Activated CD8-positive, alpha-beta memory T cell treated with anti-CD3 and anti-CD28 coated beads, Interleukin-2, amount 10 ng/mL, durations not matched to agents 7 days and 5 days (primary cell): ENCODE measurements around the gene KIRREL2. TPM values are rescaled to one million over a fixed set of nuclear protein-coding genes. Genes with fewer than 3 reads are reported as not detected.
"Not testable (repeated sequence)": the region's sequence is repeated elsewhere in the genome, so short reads cannot be mapped to it uniquely, and the experiment has no call there.

Source experiments
- ATAC-seq: fragments of 150-1000 bp; cut with Tn5 transposase; one replicate; pipeline ENCODE4 v1.10.0; 2021; ENCODE audit warnings: moderate library complexity
- CTCF ChIA-PET: fragments of 350-600 bp; sonication (Branson Sonifier 250); formaldehyde crosslinking; loops from one replicate; lab custom pipeline; 2021; ENCODE audit warnings: antibody characterized with exemption; lab: Charles Lee
- DNase-seq: peaks from one replicate; pipeline ENCODE4 v3.0.0-alpha.2; 2020
- H3K27ac Mint-ChIP-seq: one replicate; pipeline ENCODE4 v1.8.0; 2021; ENCODE audit warnings: mild to moderate bottlenecking, mixed read lengths
- H3K27me3 Mint-ChIP-seq: one replicate; pipeline ENCODE4 v1.8.0; 2021; ENCODE audit warnings: mixed read lengths
- H3K36me3 Mint-ChIP-seq: one replicate; pipeline ENCODE4 v1.8.0; 2021; ENCODE audit warnings: mild to moderate bottlenecking, mixed read lengths
- H3K4me1 Mint-ChIP-seq: one replicate; pipeline ENCODE4 v1.8.0; 2021; ENCODE audit warnings: mixed read lengths
- H3K4me3 Mint-ChIP-seq: one replicate; pipeline ENCODE4 v1.8.0; 2021; ENCODE audit warnings: mild to moderate bottlenecking, moderate library complexity, mixed read lengths
- H3K9me3 Mint-ChIP-seq: one replicate; pipeline ENCODE4 v1.8.0; 2022; ENCODE audit warnings: low read depth, mixed read lengths
- total RNA-seq, 2 experiments: library from RNA; stranded (reverse); gene quantifications; one replicate each; pipeline ENCODE4 v1.2.3, GENCODE V29; 2021

KIRREL2 gene
- total RNA-seq, 2 experiments from 2014 or later, result 1.1 to 1.4 TPM

DNA sequence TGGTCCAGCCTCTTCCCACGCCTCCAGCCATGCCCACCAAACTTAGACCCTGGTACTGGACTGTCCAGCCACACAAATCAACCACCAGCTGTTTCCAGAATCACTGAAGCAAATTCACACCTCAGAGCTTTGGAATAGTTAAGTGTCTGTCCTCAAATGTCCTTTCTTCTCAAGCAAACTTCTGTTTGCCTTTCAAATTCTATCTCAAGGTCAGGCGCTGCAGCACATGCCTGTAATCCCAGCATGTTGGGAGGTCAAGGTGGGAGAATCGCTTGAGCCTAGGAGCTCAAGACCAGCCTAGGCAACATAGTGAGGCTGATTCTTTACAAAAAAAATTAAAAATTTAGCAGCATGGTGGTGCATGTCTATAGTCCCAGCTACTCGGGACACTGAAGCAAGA, 24.7 kb upstream of the KIRREL2 start:
- CTCF ChIA-PET, result no interaction called here
- Mint-ChIP-seq H3K27me3 (peaks cover 24% of the 10 kb centered on the region), H3K9me3 (no peaks in the 10 kb centered on the region), H3K4me1 (no peaks in the 10 kb centered on the region), H3K36me3 (no peaks in the 10 kb centered on the region), H3K27ac (no peak overlapping the region), H3K4me3 (no peak overlapping the region)
- no peak for ATAC-seq
- no peak for DNase-seq

DNA sequence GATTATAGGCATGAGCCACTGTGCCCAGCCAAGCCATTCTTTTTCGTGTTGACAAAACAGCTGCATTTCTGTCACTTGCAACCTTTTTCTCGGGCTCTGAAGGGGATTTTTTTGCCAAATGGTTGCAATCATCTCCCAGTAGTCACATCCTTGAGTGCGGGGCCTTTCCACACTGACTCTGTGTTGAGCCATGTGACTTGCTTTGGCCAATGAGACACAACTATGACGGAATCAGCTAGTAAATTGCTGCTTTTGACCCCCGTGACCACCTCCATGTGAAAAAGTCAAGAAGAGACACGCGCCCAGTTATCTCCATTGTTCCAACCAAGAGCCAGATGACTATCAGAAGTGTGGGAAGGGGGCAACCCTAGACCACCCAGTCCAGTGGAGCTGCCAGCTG, 22.7 kb upstream of the KIRREL2 start:
- DNase-seq, result no peak
- Mint-ChIP-seq H3K9me3 (no peaks in the 10 kb centered on the region), H3K27ac (no peak overlapping the region), H3K4me1 (no peaks in the 10 kb centered on the region), H3K27me3 (peaks cover 21% of the 10 kb centered on the region), H3K4me3 (no peak overlapping the region), H3K36me3 (no peaks in the 10 kb centered on the region)
- CTCF ChIA-PET, result interaction anchor here (0.9 kb wide), 1 partner anchor 11 kb away, joined by 3 read pairs; no protein-coding TSS in a partner anchor
- no peak for ATAC-seq

DNA sequence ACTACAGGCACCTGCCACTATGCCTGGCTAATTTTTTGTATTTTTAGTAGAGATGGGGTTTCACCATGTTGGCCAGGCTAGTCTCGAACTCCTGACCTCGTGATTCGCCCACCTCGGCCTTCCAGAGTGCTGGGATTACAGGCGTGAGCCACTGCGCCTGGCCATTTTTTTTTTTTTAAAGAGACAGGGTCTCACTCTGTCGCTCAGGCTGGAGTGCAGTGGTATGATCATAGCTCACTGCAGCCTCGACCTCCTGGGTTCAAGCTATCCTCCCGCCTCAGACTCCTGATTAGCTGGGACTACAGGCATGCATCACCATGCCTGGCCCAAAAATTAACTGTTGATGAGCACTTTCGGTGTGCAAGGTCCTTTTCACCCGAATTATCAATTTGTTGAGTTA, 20.6 kb upstream of the KIRREL2 start:
- DNase-seq, ATAC-seq, H3K4me1 Mint-ChIP-seq, H3K4me3 Mint-ChIP-seq, H3K36me3 Mint-ChIP-seq, H3K27ac Mint-ChIP-seq, H3K9me3 Mint-ChIP-seq: not testable (repeated sequence)
- CTCF ChIA-PET, result interaction anchor here (1.7 kb wide), 1 partner anchor 16 kb away, joined by 4 read pairs; no protein-coding TSS in a partner anchor
- H3K27me3 Mint-ChIP-seq, result peaks cover 20% of the 10 kb centered on the region

DNA sequence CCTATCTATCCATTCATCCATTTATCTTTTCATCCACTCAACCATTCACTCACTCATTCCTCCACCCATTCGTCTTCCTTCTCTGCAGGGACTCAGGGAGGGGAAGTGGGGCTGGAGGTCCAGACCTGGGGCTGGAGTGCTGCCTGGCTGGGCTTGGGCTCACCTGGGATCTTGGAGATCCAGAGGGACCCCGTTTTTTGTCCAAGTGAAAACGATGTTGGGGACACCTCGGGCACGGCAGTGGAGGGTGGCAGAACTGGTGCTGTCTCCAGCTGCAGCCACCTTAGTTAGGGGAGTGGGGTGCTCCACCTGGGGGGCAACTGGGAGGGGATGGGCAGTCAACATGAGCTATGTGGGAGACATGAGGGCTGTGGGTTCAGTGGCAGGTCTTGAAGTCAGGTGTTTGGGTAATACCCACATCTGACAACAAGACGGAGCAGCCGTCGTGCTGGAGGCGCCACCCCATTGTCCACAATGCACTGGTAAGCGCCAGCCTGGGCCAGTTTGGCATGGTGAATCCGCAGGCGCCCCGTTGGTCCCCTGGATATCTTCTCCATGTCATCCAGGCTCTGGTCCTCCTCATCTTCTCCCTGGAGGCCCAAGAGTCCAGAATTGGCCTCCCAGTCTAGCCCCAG, 14.6 kb upstream of the KIRREL2 start:
- Mint-ChIP-seq H3K27ac (no peak overlapping the region), H3K36me3 (peaks cover 3% of the 10 kb centered on the region), H3K9me3 (no peaks in the 10 kb centered on the region), H3K4me1 (peaks cover 14% of the 10 kb centered on the region), H3K4me3 (no peak overlapping the region), H3K27me3 (peaks cover 48% of the 10 kb centered on the region)
- DNase-seq (no peak), ATAC-seq (no peak)
- CTCF ChIA-PET, result no interaction called here

DNA sequence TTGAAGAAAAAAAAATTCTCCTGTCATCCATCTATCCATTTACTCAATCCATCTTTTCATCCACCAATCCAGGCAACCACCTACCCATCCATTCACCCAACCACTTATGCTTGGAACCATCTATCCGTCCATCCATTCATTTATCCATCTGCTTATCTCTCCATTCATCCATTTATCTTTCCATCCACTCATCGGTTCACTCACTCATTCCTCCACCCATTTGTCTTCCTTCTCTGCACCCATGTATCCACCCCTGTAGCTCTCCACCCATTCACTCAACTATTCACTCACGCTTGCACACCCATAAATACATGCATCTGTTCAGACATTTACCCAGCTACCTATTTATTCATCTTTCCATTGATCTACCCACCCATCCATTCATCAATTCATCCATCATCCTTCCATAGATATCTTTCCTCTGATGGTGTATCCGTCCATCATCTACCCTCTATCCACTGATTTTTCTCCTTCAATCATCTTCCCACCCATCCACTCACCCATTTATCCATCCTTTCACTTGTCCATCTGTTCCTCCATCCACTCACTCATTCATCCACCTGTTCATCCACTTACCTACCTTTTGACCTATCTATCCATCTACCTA, 13.9 kb upstream of the KIRREL2 start:
- Mint-ChIP-seq H3K4me3 (no peak overlapping the region), H3K9me3 (no peaks in the 10 kb centered on the region), H3K36me3 (peaks cover 3% of the 10 kb centered on the region), H3K27ac (no peak overlapping the region), H3K4me1 (peaks cover 14% of the 10 kb centered on the region), H3K27me3 (peaks cover 46% of the 10 kb centered on the region)
- ATAC-seq, result no peak
- DNase-seq, result no peak
- CTCF ChIA-PET, result no interaction called here

DNA sequence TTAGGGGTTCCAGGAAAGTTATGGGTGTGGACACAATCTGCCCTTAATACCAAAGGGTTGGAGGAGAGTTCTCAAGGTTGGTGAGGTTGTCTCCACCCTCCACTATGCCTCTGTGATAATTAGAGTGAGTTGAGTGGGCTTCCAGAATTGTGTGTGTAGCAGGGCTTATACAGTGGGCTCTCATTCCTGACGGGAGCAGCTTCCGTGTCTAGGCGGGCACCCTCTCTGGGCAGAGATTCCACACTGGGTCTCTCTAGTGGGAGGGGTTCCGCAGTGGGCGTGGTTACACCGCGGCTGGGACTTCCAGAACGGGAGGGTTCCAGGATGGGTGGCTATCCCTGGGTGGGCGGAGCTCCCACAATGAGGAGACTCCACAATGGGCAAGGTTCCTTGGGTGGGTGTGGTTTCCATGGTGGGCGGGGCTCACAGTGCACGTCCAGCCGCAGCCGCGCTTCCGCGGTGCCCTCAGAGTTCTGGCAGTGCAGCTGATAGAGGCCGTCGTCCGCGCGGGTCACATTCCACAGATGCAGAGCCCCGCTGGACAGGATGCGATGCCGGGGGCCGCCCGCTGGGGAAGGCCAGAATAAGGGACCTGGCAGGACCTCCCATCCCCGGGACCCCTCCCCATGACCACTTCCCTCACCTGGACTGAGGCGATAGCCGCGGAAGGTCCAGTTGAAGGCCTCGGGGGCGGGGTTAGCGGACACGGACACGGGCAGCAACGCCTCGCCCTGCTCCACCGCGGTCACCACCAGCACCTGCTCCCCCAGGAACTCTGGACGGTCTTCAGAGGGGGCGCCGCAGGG, 12.8 kb upstream of the KIRREL2 start:
- ATAC-seq, result no peak
- Mint-ChIP-seq H3K27me3 (peaks cover 54% of the 10 kb centered on the region), H3K36me3 (peaks cover 3% of the 10 kb centered on the region), H3K27ac (no peak overlapping the region), H3K4me1 (peaks cover 14% of the 10 kb centered on the region), H3K4me3 (no peak overlapping the region), H3K9me3 (no peaks in the 10 kb centered on the region)
- no peak for DNase-seq
- CTCF ChIA-PET, result interaction anchor here (0.6 to 1.2 kb wide), 2 partner anchors 9 to 24 kb away, joined by 3 to 4 read pairs; no protein-coding TSS in a partner anchor

DNA sequence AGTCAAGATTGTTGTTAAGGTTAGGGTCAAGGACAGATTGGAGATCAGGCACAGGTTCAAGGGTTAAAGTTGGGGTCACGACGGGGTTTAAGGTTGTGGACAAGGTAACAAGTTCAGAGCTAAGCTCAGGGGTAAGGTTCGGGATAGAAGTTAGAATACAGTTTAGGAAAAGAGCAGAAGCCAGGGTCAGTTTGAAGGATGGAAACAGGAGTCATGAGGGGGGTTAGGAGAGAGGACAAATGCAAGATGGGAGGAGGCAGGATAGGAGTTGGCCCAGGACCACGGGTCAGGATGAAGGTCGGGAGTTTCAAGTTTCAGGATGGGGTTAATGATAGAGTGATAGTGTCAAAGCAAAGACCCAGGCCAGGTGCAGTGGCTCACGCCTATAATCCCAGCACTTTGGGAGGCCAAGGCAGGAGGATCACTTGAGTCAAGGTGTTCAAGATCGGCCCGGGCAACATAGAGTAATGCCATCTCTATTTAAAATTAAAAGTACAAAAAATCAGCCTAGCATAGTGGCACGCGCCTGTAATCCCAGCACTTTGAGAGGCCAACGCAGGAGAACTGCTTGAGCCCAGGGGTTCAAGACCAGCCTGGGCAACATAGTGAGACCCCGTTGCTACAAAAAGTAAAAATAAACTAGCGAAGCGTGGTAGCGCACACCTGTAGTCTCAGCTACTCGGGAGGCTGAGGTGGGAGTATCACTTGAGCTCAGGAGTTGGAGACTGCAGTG, 12.1 kb upstream of the KIRREL2 start:
- DNase-seq (no peak), ATAC-seq (no peak)
- Mint-ChIP-seq H3K9me3 (no peaks in the 10 kb centered on the region), H3K27me3 (peaks cover 54% of the 10 kb centered on the region), H3K36me3 (peaks cover 3% of the 10 kb centered on the region), H3K27ac (no peak overlapping the region), H3K4me3 (peak overlapping the region; percentile 11), H3K4me1 (peaks cover 14% of the 10 kb centered on the region)
- CTCF ChIA-PET, result interaction anchor here (0.6 to 1.2 kb wide), 2 partner anchors 10 to 25 kb away, joined by 3 to 4 read pairs; no protein-coding TSS in a partner anchor

DNA sequence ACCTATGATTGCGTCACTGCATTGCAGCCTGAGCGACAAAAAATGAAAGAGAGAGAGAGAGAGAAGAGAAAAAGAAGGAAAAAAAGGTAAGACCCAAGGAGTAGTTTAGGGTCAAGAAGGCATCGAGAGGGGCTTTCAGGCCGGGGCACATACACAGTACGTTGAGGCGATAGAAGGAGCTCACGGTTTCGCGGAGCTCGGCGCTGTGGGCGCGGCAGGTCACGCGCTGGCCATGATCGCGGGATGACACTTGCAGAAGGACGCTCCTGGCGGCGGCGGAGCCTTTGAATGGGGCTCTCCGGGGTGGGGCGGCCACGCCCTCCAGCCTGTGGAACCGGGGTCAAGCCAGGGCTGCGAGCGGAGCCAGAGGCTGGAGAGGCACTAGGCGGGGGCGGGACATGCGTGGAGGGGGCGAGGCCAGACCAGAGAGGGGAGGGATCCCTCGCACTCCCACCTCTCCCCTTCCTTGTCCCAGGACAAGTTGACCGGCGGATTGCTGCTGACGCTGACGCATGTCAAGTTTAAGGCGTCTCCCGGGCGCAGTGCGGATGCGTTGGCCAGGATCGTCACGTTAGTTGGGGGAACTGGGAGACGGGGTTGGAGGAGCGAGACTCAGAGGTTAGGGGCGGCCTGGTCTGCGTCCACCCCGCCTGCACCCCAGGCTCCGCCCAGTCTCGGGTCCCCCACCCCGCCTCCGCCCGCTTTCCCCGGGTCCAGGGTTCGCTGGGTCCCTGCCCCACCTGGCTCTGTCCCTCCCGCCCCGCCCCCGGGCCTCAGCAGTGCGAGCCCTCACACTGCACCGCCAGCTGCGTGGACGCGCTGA, 11.3 kb upstream of the KIRREL2 start:
- Mint-ChIP-seq H3K27me3 (peaks cover 54% of the 10 kb centered on the region), H3K9me3 (no peaks in the 10 kb centered on the region), H3K4me1 (peaks cover 14% of the 10 kb centered on the region), H3K4me3 (peak overlapping the region; percentile 11), H3K36me3 (peaks cover 3% of the 10 kb centered on the region), H3K27ac (no peak overlapping the region)
- DNase-seq (no peak), ATAC-seq (peak; percentile 45)
- CTCF ChIA-PET, result interaction anchor here (1.0 to 1.2 kb wide), 2 partner anchors 11 to 85 kb away, joined by 3 read pairs; no protein-coding TSS in a partner anchor

DNA sequence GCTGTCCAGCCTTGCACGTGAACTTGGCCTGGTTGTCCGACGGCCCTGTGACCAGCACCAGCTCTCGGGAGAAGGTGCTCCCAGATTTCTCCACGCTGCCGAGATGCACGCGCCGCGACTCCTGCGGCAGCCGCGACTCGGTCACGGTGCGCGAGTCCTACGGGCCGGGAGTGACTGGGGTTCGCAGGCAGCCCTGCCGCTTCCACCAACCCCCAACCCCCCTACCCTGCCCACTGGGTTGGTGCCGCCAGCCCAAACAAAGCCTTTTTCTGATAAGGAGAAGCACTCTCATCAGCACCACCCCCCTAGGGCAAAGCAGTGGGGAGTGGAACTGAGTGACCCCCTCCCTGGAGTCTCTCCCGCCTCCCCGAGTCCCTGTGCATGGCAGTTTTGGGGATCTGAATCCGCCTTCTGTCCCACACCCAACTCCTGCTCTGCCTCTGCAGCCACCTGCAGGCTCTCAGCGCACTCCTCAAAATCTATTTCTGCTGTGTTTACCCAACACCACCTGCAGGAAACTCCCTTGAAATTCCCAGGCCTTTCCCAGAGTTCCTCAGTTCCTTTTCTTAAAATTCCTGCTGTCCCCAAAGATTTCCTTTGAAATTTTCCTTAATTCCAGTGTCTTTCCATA, 10.6 kb upstream of the KIRREL2 start:
- H3K4me3 Mint-ChIP-seq, result no peak overlapping the region
- CTCF ChIA-PET, result interaction anchor here (1.0 to 1.4 kb wide), 2 partner anchors 10 to 84 kb away, joined by 3 to 4 read pairs; partner anchors contain the start of gene KIRREL2
- no peak overlapping the region for H3K27ac Mint-ChIP-seq
- H3K4me1 Mint-ChIP-seq, result peaks cover 14% of the 10 kb centered on the region
- peaks cover 57% of the 10 kb centered on the region for H3K27me3 Mint-ChIP-seq
- ATAC-seq (no peak), DNase-seq (no peak)
- peaks cover 3% of the 10 kb centered on the region for H3K36me3 Mint-ChIP-seq
- no peaks in the 10 kb centered on the region for H3K9me3 Mint-ChIP-seq

DNA sequence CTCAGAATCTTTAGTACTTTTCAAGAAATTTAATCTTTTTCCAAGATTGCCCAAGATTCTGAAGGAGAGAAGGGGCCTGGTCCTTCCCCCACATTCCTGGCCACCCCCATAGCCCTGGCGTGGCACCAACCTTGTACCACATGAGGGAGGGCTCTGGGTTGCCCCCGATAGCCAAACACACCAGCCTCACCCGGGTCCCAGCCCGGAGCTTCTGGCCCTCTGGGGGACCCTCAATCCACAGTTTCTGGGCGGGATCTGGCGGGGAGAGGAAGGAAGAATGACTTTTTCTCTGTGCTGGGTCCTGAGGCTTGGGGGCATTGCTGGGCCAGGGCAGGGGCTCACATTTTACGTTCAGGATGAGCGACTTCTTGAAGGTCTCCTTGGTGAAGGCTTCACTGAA, 8.8 kb upstream of the KIRREL2 start:
- Mint-ChIP-seq H3K9me3 (no peaks in the 10 kb centered on the region), H3K4me1 (peaks cover 14% of the 10 kb centered on the region), H3K27me3 (peaks cover 59% of the 10 kb centered on the region), H3K36me3 (peaks cover 3% of the 10 kb centered on the region), H3K4me3 (no peak overlapping the region), H3K27ac (no peak overlapping the region)
- ATAC-seq (no peak), DNase-seq (no peak)
- CTCF ChIA-PET, result no interaction called here

DNA sequence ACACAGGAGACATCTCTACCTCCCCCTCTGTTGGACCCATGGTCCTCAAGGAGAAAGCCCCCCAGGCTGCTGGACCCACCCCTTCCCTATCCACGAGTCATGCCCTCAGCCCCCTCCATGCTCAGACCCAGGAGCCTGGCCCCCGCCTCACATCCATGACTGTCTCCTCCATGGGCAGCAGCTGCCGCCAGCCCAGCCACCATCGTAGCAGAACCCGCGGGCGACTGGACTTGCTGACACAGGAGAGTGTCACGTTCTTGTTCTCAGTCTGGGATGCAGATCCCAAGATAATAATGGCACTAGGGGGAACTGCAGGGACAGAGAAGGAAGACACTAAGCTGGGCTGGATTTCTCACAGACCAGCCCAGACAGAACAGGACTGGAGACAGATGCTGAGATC, 8.2 kb upstream of the KIRREL2 start:
- peaks cover 56% of the 10 kb centered on the region for H3K27me3 Mint-ChIP-seq
- CTCF ChIA-PET, result no interaction called here
- ATAC-seq, result no peak
- peaks cover 14% of the 10 kb centered on the region for H3K4me1 Mint-ChIP-seq
- H3K4me3 Mint-ChIP-seq, result no peak overlapping the region
- H3K9me3 Mint-ChIP-seq, result no peaks in the 10 kb centered on the region
- H3K27ac Mint-ChIP-seq, result no peak overlapping the region
- peaks cover 3% of the 10 kb centered on the region for H3K36me3 Mint-ChIP-seq
- no peak for DNase-seq

DNA sequence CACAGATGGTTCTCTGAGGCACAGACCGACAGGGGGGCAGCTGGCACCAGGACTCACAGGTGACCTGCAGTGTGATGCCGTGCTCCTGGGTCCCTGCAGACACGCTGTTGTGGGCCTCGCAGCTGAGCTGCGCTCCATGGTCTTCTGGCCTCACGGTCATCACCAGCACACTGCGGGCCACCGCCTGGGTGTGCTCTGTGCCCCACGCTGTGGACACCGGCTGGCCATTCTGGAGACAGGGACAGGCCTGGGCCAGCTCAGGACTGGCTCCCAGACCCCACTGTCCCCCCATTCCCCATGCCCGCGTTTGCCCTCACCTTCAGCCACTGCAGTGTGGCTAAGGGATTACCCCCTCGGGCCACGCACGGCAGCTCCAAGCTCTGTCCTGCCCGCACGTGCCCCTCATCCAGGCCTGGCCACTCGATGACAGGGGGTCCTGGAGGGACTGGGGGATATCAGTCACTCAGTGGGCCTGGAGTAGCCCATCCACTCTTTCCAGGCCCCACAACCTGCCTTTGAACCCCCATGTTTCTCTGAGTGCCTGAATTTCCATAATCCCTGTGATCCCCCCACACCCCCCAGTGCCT, 7.7 kb upstream of the KIRREL2 start:
- Mint-ChIP-seq H3K9me3 (no peaks in the 10 kb centered on the region), H3K27ac (no peak overlapping the region), H3K27me3 (peaks cover 51% of the 10 kb centered on the region), H3K4me1 (peaks cover 14% of the 10 kb centered on the region), H3K4me3 (no peak overlapping the region), H3K36me3 (peaks cover 3% of the 10 kb centered on the region)
- no peak for DNase-seq
- ATAC-seq, result no peak
- CTCF ChIA-PET, result no interaction called here
